Right cardiac atrium (tissue), 5 donors: ENCODE data around the gene METTL27. TPM values are rescaled to one million over a fixed set of nuclear protein-coding genes. Genes with fewer than 3 reads are reported as not detected.
"Not testable (repeated sequence)": the region's sequence is repeated elsewhere in the genome, so short reads cannot be mapped to it uniquely, and the experiment has no call there.

Experiments used
- ATAC-seq, 2 donors: fragments of 200-7000 bp; cut with Tn5 transposase; one replicate each; pipeline versions ENCODE4 v1.8.0 to v1.9.1; 2020; ENCODE audit warnings: moderate library complexity in 2 of 2, mild to moderate bottlenecking in 1 of 2
- DNase-seq, 3 donors: peaks; one replicate each; pipeline ENCODE4 v3.0.0-alpha.2; 2020
- H3K27ac ChIP-seq: one replicate; pipeline ENCODE4 v1.5.1; 2013; ENCODE audit warnings: mild to moderate bottlenecking, low read length, control low read depth, moderate library complexity
- H3K27me3 ChIP-seq: one replicate; pipeline ENCODE4 v1.6.1; 2013; ENCODE audit not compliant: control insufficient read depth, insufficient read depth
- H3K4me1 ChIP-seq: one replicate; pipeline ENCODE4 v1.6.1; 2013; ENCODE audit warnings: low read length; ENCODE audit not compliant: control insufficient read depth, insufficient read depth
- H3K4me3 ChIP-seq: one replicate; pipeline ENCODE4 v1.5.1; 2013; ENCODE audit warnings: low read length, control low read depth
- H3K9me3 ChIP-seq: one replicate; pipeline ENCODE4 v1.6.1; 2013; ENCODE audit warnings: low read length; ENCODE audit not compliant: control insufficient read depth
- WGBS: extraction: QIAGEN DNeasy Blood & Tissue Kit; methylation state at CpG from one replicate; pipeline ENCODE4 v1.1.7; 2013; 5-methylcytosine and 5-hydroxymethylcytosine counted together
- intact Hi-C, 4 donors: fragments of 100-400 bp; cut with DNase I; formaldehyde crosslinking; loops; one replicate each; pipeline versions ENCODE4 v1.11.0 to v1.14.0; 2022 to 2023
- polyA plus RNA-seq: library from polyadenylated mRNA; stranded (reverse); fragments of 200-250 nt; gene quantifications from one replicate; pipeline ENCODE4 v1.2.3, GENCODE V29; 2013
- total RNA-seq, 4 donors: library from RNA; stranded (reverse); fragmentation: NEBNext Ultra II Directional; extraction: Animal tissue kit (Norgen Biotek cat#: 25700); gene quantifications; one replicate each; pipeline ENCODE4 v1.2.1, GENCODE V29; 2021
- donor health status: healthy with polysubstance abuse.
- donor health status: DM: no; HTN: yes; CAD: no.
- donor health status: DM: no; HTN: no; CAD: no.
- donor health status: DM: no; HTN: yes; CAD: no; lungs with severe emphysema.
- donor health status: DM: yes; HTN: yes; CAD: no.

The METTL27 gene
- total and polyA plus RNA-seq, 5 donors, result 0.38 to 0.64 (median 0.51) TPM; not detected in 1

- peak; percentile 82 to 83 for ATAC-seq
- H3K27me3 ChIP-seq, result no peaks in the 10 kb centered on the region
- intact Hi-C loops, result loop anchor here in 1 of 4 donors (5.0 kb wide), 1 partner anchor 41 kb away; no protein-coding TSS in a partner anchor
These were observed 30.6 kb downstream of the METTL27 start for GRCh38 chr7:73811760-73812168.

DNA sequence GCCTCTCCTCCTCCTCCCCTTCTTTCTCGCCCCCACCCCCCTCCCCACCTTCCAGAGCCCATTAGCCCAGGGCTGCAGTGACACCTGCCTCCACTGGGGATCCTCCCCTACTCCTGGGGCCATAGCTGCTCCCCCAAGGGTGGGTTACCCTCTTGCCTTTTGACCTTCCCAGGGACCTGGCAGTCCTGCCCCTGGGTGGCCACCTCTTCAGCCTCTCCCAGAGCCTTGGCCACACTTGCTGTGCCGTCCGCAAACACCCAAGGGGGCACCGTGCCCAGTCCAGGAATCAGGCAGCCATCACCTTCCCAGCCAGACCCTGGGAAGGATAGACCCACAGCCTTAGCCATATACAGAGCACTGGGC is 31.3 kb downstream of the METTL27 start:
- DNase-seq (no peak), ATAC-seq (peak in 1 of 2 donors; percentile 36)
- no peak overlapping the region for H3K27ac ChIP-seq
- intact Hi-C loops, result loop anchor here in 1 of 4 donors (5.0 kb wide), 1 partner anchor 41 kb away; no protein-coding TSS in a partner anchor
- no peaks in the 10 kb centered on the region for H3K9me3 ChIP-seq
- H3K4me1 ChIP-seq, result no peaks in the 10 kb centered on the region
- 43% methylated on average over 4 of the region's 4 CpGs for WGBS
- H3K27me3 ChIP-seq, result no peaks in the 10 kb centered on the region
- H3K4me3 ChIP-seq, result no peak overlapping the region

More at GRCh38 chr7:73811760-73812168, 30.6 kb downstream of the METTL27 start:
- Histone ChIP-seq H3K4me1 (no peaks in the 10 kb centered on the region), H3K27ac (no peak overlapping the region), H3K4me3 (no peak overlapping the region), H3K9me3 (no peaks in the 10 kb centered on the region)
- peak; percentile 55 to 85 (median 81) for DNase-seq
- 10% methylated on average over 11 of the region's 11 CpGs for WGBS

- Histone ChIP-seq H3K4me1 (no peaks in the 10 kb centered on the region), H3K9me3 (no peaks in the 10 kb centered on the region), H3K27me3 (no peaks in the 10 kb centered on the region), H3K27ac (no peak overlapping the region), H3K4me3 (no peak overlapping the region)
- 85% methylated on average over 21 of the region's 21 CpGs for WGBS
- no peak for DNase-seq
- intact Hi-C loops, result no loop called here
- peak in 1 of 2 donors; percentile 43 for ATAC-seq
These were observed 32.8 kb downstream of the METTL27 start for GRCh38 chr7:73809467-73809951.

- Histone ChIP-seq H3K4me1 (no peaks in the 10 kb centered on the region), H3K9me3 (no peaks in the 10 kb centered on the region), H3K27ac (no peak overlapping the region), H3K27me3 (no peaks in the 10 kb centered on the region), H3K4me3 (no peak overlapping the region)
- ATAC-seq (no peak), DNase-seq (no peak)
- intact Hi-C loops, result no loop called here
- 59% methylated on average over 4 of the region's 4 CpGs for WGBS
These were observed 39.9 kb downstream of the METTL27 start for GRCh38 chr7:73802459-73802858.

DNA sequence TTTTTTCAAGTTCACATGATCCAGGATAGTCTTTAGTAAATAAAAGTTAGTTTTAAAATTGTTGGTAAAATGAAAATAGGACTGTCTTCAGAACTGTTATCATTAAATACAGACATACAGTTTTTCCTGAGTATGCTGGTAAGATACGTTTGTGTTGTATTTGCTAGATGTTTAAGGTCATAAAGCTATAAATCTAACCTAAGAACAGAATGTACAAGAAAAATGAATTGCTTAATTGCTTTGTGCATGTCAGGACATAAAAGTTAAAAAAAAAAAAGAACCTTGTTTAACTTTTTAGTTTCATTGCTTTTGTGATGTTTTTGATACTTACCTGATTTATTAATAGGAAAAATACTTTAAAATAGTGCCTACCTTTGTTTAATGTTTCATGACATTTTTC is 40.7 kb downstream of the METTL27 start:
- Histone ChIP-seq H3K27ac (no peak overlapping the region), H3K4me3 (no peak overlapping the region), H3K9me3 (no peaks in the 10 kb centered on the region), H3K4me1 (no peaks in the 10 kb centered on the region), H3K27me3 (no peaks in the 10 kb centered on the region)
- WGBS, result 72% methylated on average over 1 of the region's 1 CpG
- DNase-seq, result no peak
- ATAC-seq, result no peak
- intact Hi-C loops, result no loop called here

DNA sequence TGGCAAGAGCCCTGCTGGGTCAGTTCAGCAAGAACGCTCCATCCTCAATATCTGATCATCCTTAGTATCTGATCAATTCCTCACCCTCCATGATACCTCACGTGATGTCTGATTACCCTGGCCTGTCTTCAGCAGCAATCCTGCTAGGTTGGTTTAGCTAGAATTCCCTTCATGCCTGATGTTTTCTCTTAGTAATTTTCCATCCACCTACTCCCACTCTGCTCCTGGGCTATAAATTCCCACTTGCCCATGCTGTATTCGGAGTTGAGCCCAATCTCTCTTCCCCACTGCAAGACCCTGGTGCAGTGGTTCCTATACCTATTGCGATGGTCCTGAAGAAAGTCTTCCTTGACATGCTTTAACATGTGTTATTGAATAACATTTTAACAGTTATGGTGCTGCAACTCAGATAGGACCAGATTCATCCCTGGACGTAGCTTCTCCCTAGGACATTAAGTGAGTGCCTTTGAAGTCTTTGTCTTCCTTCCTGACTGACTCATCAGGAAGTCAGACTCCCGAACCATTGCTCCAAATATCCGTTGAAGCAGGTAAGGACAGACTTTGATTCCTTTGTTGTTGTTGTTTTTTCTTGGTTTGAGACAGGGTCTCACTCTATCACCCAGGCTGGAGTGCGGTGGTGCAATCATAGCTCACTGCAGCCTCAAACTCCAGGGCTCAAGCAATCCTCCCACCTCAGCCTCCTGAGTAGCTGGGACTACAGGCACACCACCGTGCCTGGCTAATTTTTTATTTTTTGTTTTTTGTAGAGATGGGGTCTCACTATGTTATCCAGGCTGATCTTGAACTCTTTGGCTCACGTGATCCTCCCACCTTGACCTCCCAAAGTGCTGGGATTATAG is 42.8 kb downstream of the METTL27 start:
- WGBS, result 60% methylated on average over 10 of the region's 10 CpGs
- no peak for DNase-seq
- intact Hi-C loops, result no loop called here

DNA sequence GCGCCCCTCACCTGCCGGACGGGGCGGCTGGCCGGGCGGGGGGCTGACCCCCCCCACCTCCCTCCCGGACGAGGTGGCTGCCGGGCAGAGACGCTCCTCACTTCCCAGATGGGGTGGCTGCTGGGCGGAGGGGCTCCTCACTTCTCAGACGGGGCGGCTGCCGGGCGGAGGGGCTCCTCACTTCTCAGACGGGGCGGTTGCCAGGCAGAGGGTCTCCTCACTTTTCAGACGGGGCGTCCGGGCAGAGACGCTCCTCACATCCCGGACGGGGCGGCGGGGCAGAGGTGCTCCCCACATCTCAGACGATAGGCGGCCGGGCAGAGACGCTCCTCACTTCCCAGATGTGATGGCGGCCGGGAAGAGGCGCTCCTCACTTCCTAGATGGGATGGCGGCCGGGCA is 45.1 kb downstream of the METTL27 start:
- H3K4me1 ChIP-seq, H3K9me3 ChIP-seq, DNase-seq, H3K4me3 ChIP-seq, H3K27ac ChIP-seq, intact Hi-C loops, H3K27me3 ChIP-seq, ATAC-seq: not testable (repeated sequence)
- 93% methylated on average over 27 of the region's 34 CpGs for WGBS

More for the DNA sequence above, 42.8 kb downstream of the METTL27 start:
- no peak for ATAC-seq
- H3K27me3 ChIP-seq, result no peaks in the 10 kb centered on the region
- no peaks in the 10 kb centered on the region for H3K4me1 ChIP-seq
- no peak overlapping the region for H3K4me3 ChIP-seq
- no peaks in the 10 kb centered on the region for H3K9me3 ChIP-seq
- H3K27ac ChIP-seq, result no peak overlapping the region

- H3K27ac ChIP-seq, H3K27me3 ChIP-seq, ATAC-seq, DNase-seq, H3K4me3 ChIP-seq, H3K4me1 ChIP-seq, H3K9me3 ChIP-seq, intact Hi-C loops: not testable (repeated sequence)
- WGBS, result 66% methylated on average over 4 of the region's 6 CpGs
These were observed 45.7 kb downstream of the METTL27 start for GRCh38 chr7:73796656-73797055.

DNA sequence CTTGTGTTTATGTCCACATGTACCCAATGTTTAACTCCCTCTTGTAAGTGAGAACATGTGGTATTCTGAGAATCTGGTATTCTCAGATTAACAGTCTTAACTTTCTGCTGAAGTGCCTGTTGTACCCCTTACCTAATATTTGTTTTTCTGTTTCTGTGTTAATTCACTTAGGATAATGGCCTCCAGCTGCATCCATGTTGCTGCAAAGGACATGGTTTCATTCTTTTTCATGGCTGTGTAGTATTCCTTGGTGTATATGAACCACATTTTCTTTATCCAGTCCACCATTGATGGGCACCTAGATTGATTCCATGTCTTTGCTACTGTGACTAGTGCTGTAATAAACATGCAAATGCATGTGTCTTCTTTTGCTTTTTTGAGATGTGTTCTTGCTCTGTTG is 47.1 kb downstream of the METTL27 start:
- intact Hi-C loops, H3K4me1 ChIP-seq, H3K4me3 ChIP-seq, H3K27me3 ChIP-seq, ATAC-seq, DNase-seq, H3K9me3 ChIP-seq, H3K27ac ChIP-seq: not testable (repeated sequence)

- intact Hi-C loops, H3K27ac ChIP-seq, H3K27me3 ChIP-seq, H3K4me3 ChIP-seq, H3K4me1 ChIP-seq, DNase-seq, ATAC-seq, H3K9me3 ChIP-seq: not testable (repeated sequence)
- WGBS, result 86% methylated on average over 7 of the region's 7 CpGs
These were observed 51.1 kb downstream of the METTL27 start for GRCh38 chr7:73791170-73791690.

GRCh38 chr7:73789051-73789450 is 53.3 kb downstream of the METTL27 start:
- Histone ChIP-seq H3K4me3 (no peak overlapping the region), H3K4me1 (no peaks in the 10 kb centered on the region), H3K27me3 (no peaks in the 10 kb centered on the region), H3K27ac (no peak overlapping the region), H3K9me3 (no peaks in the 10 kb centered on the region)
- 85% methylated on average over 4 of the region's 4 CpGs for WGBS
- intact Hi-C loops, result no loop called here
- DNase-seq (no peak), ATAC-seq (no peak)
